Osteoblast (primary cell): Measurements from ENCODE around the gene CSNK1A1. TPM values are rescaled to one million over a fixed set of nuclear protein-coding genes. Genes with fewer than 3 reads are reported as not detected.

Experiments used
- DNase-seq: peaks from one replicate; pipeline ENCODE4 v3.0.0; 2011; ENCODE audit warnings: low spot score, mixed read lengths; ENCODE audit not compliant: insufficient read length; ENCODE audit errors: missing footprints
- H2AFZ ChIP-seq: 2 replicates; pipeline ENCODE4 v1.6.0; 2011; ENCODE audit warnings: mild to moderate bottlenecking, low read length
- H3K27ac ChIP-seq: 2 replicates; pipeline ENCODE4 v1.5.1; 2011; ENCODE audit warnings: mild to moderate bottlenecking, low read depth, low read length, moderate library complexity
- H3K27me3 ChIP-seq: 2 replicates; pipeline ENCODE4 v1.6.0; 2012; ENCODE audit warnings: mild to moderate bottlenecking, control low read depth, inconsistent platforms, low read length, moderate library complexity; ENCODE audit not compliant: insufficient read depth
- H3K36me3 ChIP-seq: 2 replicates; pipeline ENCODE4 v1.5.1; 2011; ENCODE audit warnings: mild to moderate bottlenecking, low read length, control low read depth, moderate library complexity; ENCODE audit not compliant: insufficient read depth
- H3K4me1 ChIP-seq: 2 replicates; pipeline ENCODE4 v1.5.1; 2011; ENCODE audit warnings: mild to moderate bottlenecking, low read length, control low read depth, moderate library complexity; ENCODE audit not compliant: insufficient read depth
- H3K4me2 ChIP-seq: 2 replicates; pipeline ENCODE4 v1.6.0; 2011; ENCODE audit warnings: mild to moderate bottlenecking, low read length; ENCODE audit not compliant: insufficient read depth
- H3K4me3 ChIP-seq: fragments of 200-600 bp; sonication (generic); 3 replicates; pipeline ENCODE4 v1.5.1; 2012; ENCODE audit warnings: mild to moderate bottlenecking, low read length, inconsistent platforms; ENCODE audit not compliant: insufficient read depth
- H3K79me2 ChIP-seq: 2 replicates; pipeline ENCODE4 v1.6.0; 2012; ENCODE audit warnings: mild to moderate bottlenecking, low read length, control low read depth, inconsistent platforms; ENCODE audit not compliant: insufficient read depth
- H3K9me3 ChIP-seq: 2 replicates; pipeline ENCODE4 v1.5.1; 2011; ENCODE audit warnings: low read depth, low read length, control low read depth
- H4K20me1 ChIP-seq: 2 replicates; pipeline ENCODE4 v1.6.0; 2012; ENCODE audit warnings: mild to moderate bottlenecking, low read length, control low read depth; ENCODE audit not compliant: insufficient read depth
- total RNA-seq: library from RNA; depleted of rRNA; stranded (reverse); fragments of >200 nt; gene quantifications from 2 replicates; pipeline ENCODE4 v1.2.3, GENCODE V29; 2012
- TF ChIP-seq, protein P1 (sequence below): IDR thresholded peaks from 2 replicates; pipeline ENCODE4 v1.5.1; 2011; ENCODE audit warnings: mild to moderate bottlenecking, low read depth, low read length, moderate library complexity; ENCODE audit errors: extremely low read depth

Gene CSNK1A1
- total RNA-seq, 1 donor: 497 TPM

DNA sequence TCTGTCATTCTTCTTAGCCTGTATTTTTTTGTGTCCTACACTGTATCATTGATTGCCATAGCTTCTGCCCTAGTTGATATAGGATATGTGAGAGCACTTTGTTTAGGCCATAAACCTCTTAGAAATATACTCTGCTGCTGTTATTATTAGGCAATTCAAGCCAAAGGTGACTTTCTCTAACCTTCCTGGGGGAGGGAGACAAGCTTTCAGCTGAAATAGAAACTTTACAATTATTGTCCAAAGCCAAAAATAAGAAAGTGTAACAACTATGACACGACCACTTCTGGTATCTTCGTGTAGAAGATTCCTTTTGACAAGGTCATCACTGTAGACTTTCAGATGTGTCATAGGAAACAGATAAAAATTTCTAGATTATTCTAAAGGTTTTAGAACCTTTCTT, 12.2 kb upstream of the CSNK1A1 start:
- peak; percentile 73 for DNase-seq
- Histone ChIP-seq H3K27ac (peak overlapping the region; percentile 89), H4K20me1 (no peaks in the 10 kb centered on the region), H3K36me3 (no peaks in the 10 kb centered on the region), H3K4me2 (no peak overlapping the region), H3K4me1 (peaks cover 36% of the 10 kb centered on the region), H3K27me3 (no peaks in the 10 kb centered on the region), H3K4me3 (no peak overlapping the region), H3K9me3 (no peaks in the 10 kb centered on the region), H2AFZ (peak overlapping the region; percentile 39), H3K79me2 (no peaks in the 10 kb centered on the region)
- TF ChIP-seq, protein P1, sequence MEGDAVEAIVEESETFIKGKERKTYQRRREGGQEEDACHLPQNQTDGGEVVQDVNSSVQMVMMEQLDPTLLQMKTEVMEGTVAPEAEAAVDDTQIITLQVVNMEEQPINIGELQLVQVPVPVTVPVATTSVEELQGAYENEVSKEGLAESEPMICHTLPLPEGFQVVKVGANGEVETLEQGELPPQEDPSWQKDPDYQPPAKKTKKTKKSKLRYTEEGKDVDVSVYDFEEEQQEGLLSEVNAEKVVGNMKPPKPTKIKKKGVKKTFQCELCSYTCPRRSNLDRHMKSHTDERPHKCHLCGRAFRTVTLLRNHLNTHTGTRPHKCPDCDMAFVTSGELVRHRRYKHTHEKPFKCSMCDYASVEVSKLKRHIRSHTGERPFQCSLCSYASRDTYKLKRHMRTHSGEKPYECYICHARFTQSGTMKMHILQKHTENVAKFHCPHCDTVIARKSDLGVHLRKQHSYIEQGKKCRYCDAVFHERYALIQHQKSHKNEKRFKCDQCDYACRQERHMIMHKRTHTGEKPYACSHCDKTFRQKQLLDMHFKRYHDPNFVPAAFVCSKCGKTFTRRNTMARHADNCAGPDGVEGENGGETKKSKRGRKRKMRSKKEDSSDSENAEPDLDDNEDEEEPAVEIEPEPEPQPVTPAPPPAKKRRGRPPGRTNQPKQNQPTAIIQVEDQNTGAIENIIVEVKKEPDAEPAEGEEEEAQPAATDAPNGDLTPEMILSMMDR: no peak

DNA sequence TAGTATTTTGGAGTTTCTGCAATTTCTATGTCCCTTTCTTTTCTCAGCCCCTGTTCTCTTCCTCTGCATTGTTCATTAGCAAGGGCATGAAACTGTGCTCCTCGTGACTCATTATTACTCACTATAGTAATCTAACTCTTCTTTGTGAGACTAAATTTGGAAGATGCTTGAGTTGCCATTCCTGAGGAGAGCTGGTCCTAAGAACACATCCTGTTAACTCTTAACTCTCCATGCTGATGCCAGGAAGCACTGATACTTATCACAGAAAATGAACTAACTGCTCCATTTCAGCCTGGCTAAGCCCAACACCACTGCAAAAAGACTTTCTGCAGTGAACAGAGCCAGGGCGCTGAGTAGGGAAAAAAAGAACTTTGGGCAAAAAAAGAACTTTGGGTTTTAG, 10.6 kb upstream of the CSNK1A1 start:
- Histone ChIP-seq H2AFZ (no peak overlapping the region), H3K27ac (peak overlapping the region; percentile 89), H3K79me2 (no peaks in the 10 kb centered on the region), H4K20me1 (no peaks in the 10 kb centered on the region), H3K4me3 (peak overlapping the region; percentile 36), H3K9me3 (no peaks in the 10 kb centered on the region), H3K36me3 (no peaks in the 10 kb centered on the region), H3K4me1 (peaks cover 36% of the 10 kb centered on the region), H3K27me3 (no peaks in the 10 kb centered on the region), H3K4me2 (peak overlapping the region; percentile 90)
- DNase-seq: peak; percentile 90
- TF ChIP-seq, protein P1: no peak

DNA sequence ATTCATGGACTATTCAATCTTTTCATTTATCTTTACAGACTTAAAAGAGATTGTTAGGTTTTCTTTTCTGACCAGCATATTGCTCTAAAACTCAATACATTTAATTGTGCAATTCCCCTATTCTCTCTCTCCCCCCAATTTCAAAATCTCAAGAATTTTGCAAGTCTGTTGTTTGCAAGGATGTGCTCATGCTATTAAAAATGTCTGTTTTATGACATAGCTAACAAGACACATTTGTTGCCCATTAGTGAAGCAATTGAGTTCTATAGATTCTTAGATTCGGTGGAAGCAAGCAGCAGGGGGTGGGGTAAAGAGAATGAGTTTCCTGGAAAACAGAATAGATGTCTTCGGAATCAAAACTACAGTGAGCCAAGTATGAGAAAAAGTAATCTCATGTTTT, 8.5 kb upstream of the CSNK1A1 start:
- Histone ChIP-seq H3K27ac (peak overlapping the region; percentile 13), H3K27me3 (no peaks in the 10 kb centered on the region), H3K4me2 (no peak overlapping the region), H3K4me1 (peaks cover 35% of the 10 kb centered on the region), H4K20me1 (no peaks in the 10 kb centered on the region), H3K9me3 (no peaks in the 10 kb centered on the region), H3K4me3 (no peak overlapping the region), H3K36me3 (no peaks in the 10 kb centered on the region), H2AFZ (peak overlapping the region; percentile 18), H3K79me2 (no peaks in the 10 kb centered on the region)
- no peak for DNase-seq
- TF ChIP-seq, protein P1: no peak

DNA sequence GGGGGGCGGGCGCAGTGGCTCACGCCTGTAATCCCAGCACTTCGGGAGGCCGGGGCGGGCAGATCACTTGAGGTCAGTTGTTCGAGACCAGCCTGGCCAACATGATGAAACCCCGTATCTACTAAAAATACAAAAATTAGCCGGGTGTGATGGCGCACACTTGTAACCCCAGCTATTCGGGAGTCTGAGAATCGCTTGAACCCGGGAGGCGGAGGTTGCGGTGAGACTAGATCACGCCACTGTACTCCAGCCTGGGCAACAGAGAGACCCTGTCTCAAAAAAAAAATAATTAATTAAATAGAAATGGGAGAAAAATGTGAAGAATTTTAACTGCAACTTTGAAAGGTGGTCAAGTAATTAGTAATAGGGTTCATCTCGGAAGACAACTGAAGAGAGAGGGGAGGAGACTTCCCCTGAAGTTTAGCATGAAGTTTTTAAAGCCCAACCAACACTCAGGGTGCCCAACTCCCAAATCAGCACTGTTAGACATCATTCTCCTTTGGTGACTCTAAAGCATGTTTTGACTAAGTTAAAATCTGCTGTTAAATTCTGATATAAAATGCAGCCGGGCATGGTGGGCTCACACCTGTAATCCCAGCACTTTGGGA, 1.4 kb upstream of the CSNK1A1 start:
- H3K27ac ChIP-seq: no peak overlapping the region

More for the DNA sequence above, 1.4 kb upstream of the CSNK1A1 start:
- Histone ChIP-seq H4K20me1 (peaks cover 13% of the 10 kb centered on the region), H3K9me3 (no peaks in the 10 kb centered on the region), H3K4me2 (no peak overlapping the region), H3K27me3 (no peaks in the 10 kb centered on the region), H3K79me2 (peaks cover 36% of the 10 kb centered on the region), H3K36me3 (peaks cover 22% of the 10 kb centered on the region), H3K4me1 (peaks cover 16% of the 10 kb centered on the region), H2AFZ (no peak overlapping the region), H3K4me3 (no peak overlapping the region)
- TF ChIP-seq, protein P1: no peak
- DNase-seq: peak; percentile 29
